DOHH2 (cell line): ENCODE data around the gene PEX6.

Source experiments
- H3F3A ChIP-seq: fragments of 200-600 bp; sonication (generic), shearing (Covaris generic); 2 replicates; pipeline ENCODE4 v1.6.0; 2016; ENCODE audit warnings: antibody characterized with exemption, mild to moderate bottlenecking; ENCODE audit not compliant: control insufficient read depth, insufficient read depth
- H3K27ac ChIP-seq: fragments of 200-600 bp; sonication (generic); 2 replicates; pipeline ENCODE4 v1.5.1; 2014; ENCODE audit warnings: low read depth, mild to moderate bottlenecking, low read length, moderate library complexity
- H3K27me3 ChIP-seq: fragments of 200-600 bp; sonication (generic); 2 replicates; pipeline ENCODE4 v1.6.1; 2014; ENCODE audit warnings: mild to moderate bottlenecking, low read length, mixed read lengths; ENCODE audit not compliant: control insufficient read depth
- H3K36me3 ChIP-seq: fragments of 200-600 bp; sonication (generic); 2 replicates; pipeline ENCODE4 v1.6.1; 2014; ENCODE audit warnings: mild to moderate bottlenecking, low read length, moderate library complexity, mixed read lengths; ENCODE audit not compliant: control insufficient read depth
- H3K4me1 ChIP-seq: fragments of 200-600 bp; sonication (generic); 2 replicates; pipeline ENCODE4 v1.6.1; 2014; ENCODE audit warnings: mild to moderate bottlenecking, low read length, mixed read lengths; ENCODE audit not compliant: control insufficient read depth
- H3K4me2 ChIP-seq: fragments of 200-600 bp; sonication (generic); 2 replicates; pipeline ENCODE4 v1.6.0; 2014; ENCODE audit warnings: mild to moderate bottlenecking, low read length, moderate library complexity
- H3K4me3 ChIP-seq: fragments of 200-600 bp; sonication (generic); 2 replicates; pipeline ENCODE4 v1.5.1; 2014; ENCODE audit warnings: mild to moderate bottlenecking, low read length, mixed read lengths
- H3K79me2 ChIP-seq: fragments of 200-600 bp; sonication (generic); 2 replicates; pipeline ENCODE4 v1.6.1; 2014; ENCODE audit warnings: mild to moderate bottlenecking, low read length, mixed read lengths; ENCODE audit not compliant: control insufficient read depth
- H3K9me2 ChIP-seq: fragments of 200-600 bp; sonication (generic); replicated peaks from 2 replicates; pipeline ENCODE4 v1.6.1; 2014; ENCODE audit warnings: mild to moderate bottlenecking, low read length, mixed read lengths; ENCODE audit not compliant: control insufficient read depth
- H3K9me3 ChIP-seq: fragments of 200-600 bp; sonication (generic); 2 replicates; pipeline ENCODE4 v1.6.1; 2014; ENCODE audit warnings: antibody characterized with exemption, low read length, mixed read lengths; ENCODE audit not compliant: control insufficient read depth, insufficient read depth
- H4K20me1 ChIP-seq: fragments of 200-600 bp; sonication (generic); 2 replicates; pipeline ENCODE4 v1.6.0; 2014; ENCODE audit warnings: low read depth, mild to moderate bottlenecking, antibody characterized with exemption, low read length, moderate library complexity; ENCODE audit not compliant: control insufficient read depth, insufficient read depth
- EZH2phosphoT487 ChIP-seq: fragments of 200-600 bp; sonication (generic); IDR thresholded peaks from 2 replicates; pipeline ENCODE4 v1.6.1; 2017; ENCODE audit warnings: borderline replicate concordance, mild to moderate bottlenecking, antibody characterized with exemption, low read length, moderate library complexity, mixed read lengths
- TF ChIP-seq, protein P1 (sequence below): fragments of 200-600 bp; sonication (generic); IDR thresholded peaks from one replicate; pipeline ENCODE4 v1.5.1; 2014; ENCODE audit warnings: antibody characterized with exemption, mild to moderate bottlenecking, low read depth, low read length; ENCODE audit not compliant: poor library complexity, severe bottlenecking

Gene PEX6

DNA sequence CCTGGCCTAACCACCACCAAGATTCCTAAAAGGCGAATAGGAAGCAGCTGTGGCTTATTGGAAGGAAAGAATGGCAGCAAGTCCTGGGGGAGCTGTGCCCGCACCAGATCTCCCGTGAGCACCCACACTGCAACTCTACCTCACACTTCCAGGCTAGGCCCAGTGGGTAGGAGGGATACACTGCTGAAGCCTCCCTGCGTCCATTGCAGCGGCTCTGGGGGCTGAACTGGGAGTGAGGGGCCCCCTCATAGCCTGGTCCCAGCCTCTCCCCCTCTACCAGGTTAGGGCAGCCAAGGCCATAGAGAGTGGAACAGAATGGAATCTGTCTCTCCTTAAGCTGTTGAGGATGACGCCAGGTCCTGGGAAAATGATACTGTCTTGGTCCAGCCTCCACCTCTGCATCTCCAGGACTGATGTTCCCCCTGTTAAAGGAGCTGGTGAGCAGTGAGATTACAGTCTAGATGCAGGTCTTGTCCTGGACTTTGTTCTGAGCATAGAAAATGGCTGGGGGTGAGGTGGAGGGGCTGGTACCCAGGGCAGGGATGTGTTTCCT, 38.4 kb downstream of the PEX6 start:
- Histone ChIP-seq H3K36me3 (peaks cover 74% of the 10 kb centered on the region), H4K20me1 (no peaks in the 10 kb centered on the region; the same call in 1 of the 2 replicates), H3F3A (no peaks in the 10 kb centered on the region), H3K4me1 (no peaks in the 10 kb centered on the region), H3K9me2 (no peaks in the 10 kb centered on the region), H3K79me2 (peaks cover 7% of the 10 kb centered on the region), H3K4me3 (no peak overlapping the region), H3K4me2 (no peak overlapping the region), H3K9me3 (no peaks in the 10 kb centered on the region), H3K27ac (no peak overlapping the region), H3K27me3 (no peaks in the 10 kb centered on the region)
- no peak for TF ChIP-seq EZH2phosphoT487
- TF ChIP-seq, protein P1, sequence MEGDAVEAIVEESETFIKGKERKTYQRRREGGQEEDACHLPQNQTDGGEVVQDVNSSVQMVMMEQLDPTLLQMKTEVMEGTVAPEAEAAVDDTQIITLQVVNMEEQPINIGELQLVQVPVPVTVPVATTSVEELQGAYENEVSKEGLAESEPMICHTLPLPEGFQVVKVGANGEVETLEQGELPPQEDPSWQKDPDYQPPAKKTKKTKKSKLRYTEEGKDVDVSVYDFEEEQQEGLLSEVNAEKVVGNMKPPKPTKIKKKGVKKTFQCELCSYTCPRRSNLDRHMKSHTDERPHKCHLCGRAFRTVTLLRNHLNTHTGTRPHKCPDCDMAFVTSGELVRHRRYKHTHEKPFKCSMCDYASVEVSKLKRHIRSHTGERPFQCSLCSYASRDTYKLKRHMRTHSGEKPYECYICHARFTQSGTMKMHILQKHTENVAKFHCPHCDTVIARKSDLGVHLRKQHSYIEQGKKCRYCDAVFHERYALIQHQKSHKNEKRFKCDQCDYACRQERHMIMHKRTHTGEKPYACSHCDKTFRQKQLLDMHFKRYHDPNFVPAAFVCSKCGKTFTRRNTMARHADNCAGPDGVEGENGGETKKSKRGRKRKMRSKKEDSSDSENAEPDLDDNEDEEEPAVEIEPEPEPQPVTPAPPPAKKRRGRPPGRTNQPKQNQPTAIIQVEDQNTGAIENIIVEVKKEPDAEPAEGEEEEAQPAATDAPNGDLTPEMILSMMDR: no peak

DNA sequence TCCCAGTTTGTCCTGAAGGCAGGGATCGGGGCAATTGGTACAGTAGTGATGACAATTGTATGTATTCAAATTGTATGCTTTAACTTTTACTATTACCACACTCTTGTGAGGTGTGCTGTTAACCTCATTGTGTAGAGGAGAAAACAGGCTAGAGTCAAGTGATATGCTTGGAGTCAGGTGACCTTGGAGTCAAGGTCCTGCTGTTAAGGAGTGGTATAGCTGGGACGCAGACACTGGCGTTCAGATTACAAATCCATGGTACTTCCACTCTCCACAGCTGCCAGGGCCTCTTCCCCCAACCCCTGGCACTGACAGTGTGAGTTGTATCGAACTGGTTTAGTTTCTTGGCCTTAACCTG, 39.2 kb downstream of the PEX6 start:
- Histone ChIP-seq H3K36me3 (peaks cover 79% of the 10 kb centered on the region), H3K9me3 (no peaks in the 10 kb centered on the region), H3K79me2 (peaks cover 15% of the 10 kb centered on the region), H3K27ac (no peak overlapping the region), H3K4me1 (no peaks in the 10 kb centered on the region), H3K9me2 (no peaks in the 10 kb centered on the region), H3K27me3 (no peaks in the 10 kb centered on the region), H3F3A (no peaks in the 10 kb centered on the region), H3K4me3 (no peak overlapping the region), H4K20me1 (no peaks in the 10 kb centered on the region; the same call in 1 of the 2 replicates), H3K4me2 (no peak overlapping the region)
- TF ChIP-seq, protein P1: no peak

DNA sequence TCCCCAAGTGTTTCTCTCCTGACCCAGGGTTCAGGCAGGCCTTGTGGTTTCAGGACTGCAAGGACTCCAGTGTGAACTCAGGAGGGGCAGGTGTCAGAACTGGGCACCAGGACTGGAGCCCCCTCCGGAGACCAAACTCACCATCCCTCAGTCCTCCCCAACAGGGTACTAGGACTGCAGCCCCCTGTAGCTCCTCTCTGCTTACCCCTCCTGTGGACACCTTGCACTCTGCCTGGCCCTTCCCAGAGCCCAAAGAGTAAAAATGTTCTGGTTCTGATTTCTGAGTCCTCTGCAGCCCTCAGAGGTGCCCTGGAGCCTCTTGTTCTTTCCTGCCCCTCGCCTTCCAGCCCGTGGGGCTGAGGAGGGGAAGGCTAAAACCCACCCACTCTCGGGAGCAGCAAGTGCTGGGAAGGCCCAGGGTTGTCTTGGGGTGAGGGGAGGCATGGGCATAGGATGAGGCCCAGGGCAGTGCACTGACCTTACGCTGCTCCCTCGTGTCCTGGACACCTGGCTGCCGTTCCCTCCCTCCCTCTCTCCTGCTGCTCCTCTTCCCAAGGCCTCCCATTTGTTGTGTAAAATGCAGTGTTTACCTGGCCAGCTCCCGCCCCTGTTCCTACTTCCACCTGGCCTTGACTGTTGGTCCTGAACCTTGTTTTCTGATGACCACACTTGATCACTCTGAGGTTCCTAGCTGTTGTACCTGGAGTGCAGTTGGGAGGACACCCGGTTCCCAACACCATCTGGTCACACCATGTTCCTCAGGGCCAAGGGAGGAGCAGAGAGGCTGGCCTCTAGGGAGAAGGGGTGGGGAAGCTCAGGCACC, 39.8 kb downstream of the PEX6 start:
- Histone ChIP-seq H3K4me2 (no peak overlapping the region), H3K4me1 (no peaks in the 10 kb centered on the region)
- TF ChIP-seq EZH2phosphoT487: no peak
- TF ChIP-seq, protein P1: no peak

More for the DNA sequence above, 39.8 kb downstream of the PEX6 start:
- Histone ChIP-seq H3K4me3 (no peak overlapping the region), H3K79me2 (peaks cover 20% of the 10 kb centered on the region), H3K9me3 (no peaks in the 10 kb centered on the region), H3F3A (no peaks in the 10 kb centered on the region), H3K9me2 (no peaks in the 10 kb centered on the region), H4K20me1 (no peaks in the 10 kb centered on the region; the same call in 1 of the 2 replicates), H3K27me3 (no peaks in the 10 kb centered on the region), H3K36me3 (peaks cover 82% of the 10 kb centered on the region), H3K27ac (no peak overlapping the region)
